Ovary (tissue), 9 donors: ENCODE data around the gene ERC1. TPM values are rescaled to one million over a fixed set of nuclear protein-coding genes. Genes with fewer than 3 reads are reported as not detected.
"Not testable (repeated sequence)": the region's sequence is repeated elsewhere in the genome, so short reads cannot be mapped to it uniquely, and the experiment has no call there.

Experiments used
- DNase-seq, 5 donors: peaks; one replicate each; pipeline ENCODE4 v3.0.0-alpha.2; 2019 to 2020
- H3K27ac ChIP-seq, 2 donors: fragments of 200-600 bp; one replicate each; pipeline versions ENCODE4 v1.5.1 to v1.8.0; 2019 to 2022
- H3K27me3 ChIP-seq: fragments of 200-600 bp; one replicate; pipeline ENCODE4 v1.8.0; 2022
- H3K36me3 ChIP-seq: fragments of 200-600 bp; sonication (generic); one replicate; pipeline ENCODE4 v1.5.1; 2019
- H3K4me1 ChIP-seq: one replicate; pipeline ENCODE4 v1.8.1; 2013; ENCODE audit warnings: mild to moderate bottlenecking, moderate library complexity; ENCODE audit not compliant: insufficient read depth
- H3K4me3 ChIP-seq: fragments of 200-600 bp; sonication (generic); one replicate; pipeline ENCODE4 v1.5.1; 2017
- H3K9me3 ChIP-seq, 2 donors: fragments of 200-600 bp in 1 of 2; sonication (generic) in 1 of 2; one replicate each; pipeline versions ENCODE4 v1.5.1 to v1.8.1; 2013 to 2019; ENCODE audit warnings: mild to moderate bottlenecking in 1 of 2, moderate library complexity in 1 of 2
- EP300 ChIP-seq: sonication (generic); formaldehyde crosslinking; IDR thresholded peaks from one replicate; pipeline ENCODE4 v1.6.1; 2017; ENCODE audit warnings: antibody characterized with exemption
- POLR2A ChIP-seq: fragments of 450-650 bp; IDR thresholded peaks from one replicate; pipeline ENCODE4 v1.6.1; 2017; ENCODE audit warnings: antibody characterized with exemption, mild to moderate bottlenecking, moderate library complexity
- whole genome bisulfite sequencing, 3 donors: extraction: QIAGEN DNeasy Blood & Tissue Kit in 1 of 3; methylation state at CpG; one replicate each; pipeline versions ENCODE4 v1.1.5 to v1.1.7; 2013 to 2017; 5-methylcytosine and 5-hydroxymethylcytosine counted together
- intact Hi-C, 4 donors: fragments of 100-400 bp; cut with DNase I; formaldehyde crosslinking; loops; one replicate each; pipeline versions ENCODE4 v1.11.0 to v1.15.1; 2022 to 2023
- polyA plus RNA-seq, 2 donors: library from polyadenylated mRNA; stranded (reverse); fragments of 200-250 nt in 1 of 2; fragments of 350-450 nt in 1 of 2; fragmentation: Illumina TruSeq in 1 of 2; extraction: RNeasy Lipid Tissue Mini Kit (QIAGEN cat#74804) in 1 of 2; gene quantifications; one replicate each; pipeline ENCODE4 v1.2.3, GENCODE V29; 2013 to 2014
- total RNA-seq, 7 donors: library from RNA; depleted of rRNA in 2 of 7; stranded (reverse); fragments of >200 nt in 2 of 7; fragmentation: NEBNext Ultra II Directional in 3 of 7; extraction: Animal tissue kit (Norgen Biotek cat#: 25700) in 3 of 7; gene quantifications; one replicate each; pipeline versions ENCODE4 v1.1.0 to v1.2.4, GENCODE V29; 2016 to 2023
- TF ChIP-seq, protein P1 (sequence below), 3 donors: fragments of 450-650 bp in 2 of 3; fragments of 200-600 bp in 1 of 3; IDR thresholded peaks; one replicate each; pipeline versions ENCODE4 v1.5.1 to v1.8.0; 2016 to 2022; ENCODE audit warnings: antibody characterized with exemption in 3 of 3, mild to moderate bottlenecking in 1 of 3
- donor health status: DM: no; HTN: no; CAD: no; lungs with moderate emphysema.
- donor health status: DM: no; HTN: no; CAD: no.
- donor health status: Bipolar disorder and iron deficiency.
- donor health status: DM: yes; HTN: yes; CAD: no.
- donor health status: DM: no; HTN: no; CAD: no.
- donor health status: DM: yes; HTN: yes; CAD: no.

The ERC1 gene
- total and polyA plus RNA-seq, 9 donors = 10.4 to 65.2 (median 51.6) TPM

DNA sequence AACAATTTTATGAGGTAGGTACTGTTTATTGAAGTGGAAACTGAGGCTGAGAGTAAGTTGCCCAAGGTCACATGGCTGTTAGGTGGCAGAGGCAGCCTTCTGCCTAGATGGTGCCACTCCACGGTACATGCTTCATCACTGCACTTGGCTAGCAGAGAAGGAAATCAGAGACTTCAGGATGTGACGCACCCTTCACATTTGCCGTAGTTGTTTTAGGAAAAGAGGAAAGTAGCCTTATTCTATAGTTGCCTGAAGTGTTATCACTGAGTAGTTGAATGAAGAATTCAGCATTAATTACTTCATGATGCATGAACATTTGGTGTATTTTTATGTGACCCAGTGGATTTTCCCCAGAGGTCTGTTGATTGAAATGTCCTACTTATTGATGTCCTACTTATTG is 55.7 kb downstream of the ERC1 start:
- no peaks in the 10 kb centered on the region for H3K9me3 ChIP-seq
- no peaks in the 10 kb centered on the region for H3K36me3 ChIP-seq
- intact Hi-C loops = no loop called here
- no peaks in the 10 kb centered on the region for H3K27me3 ChIP-seq
- no peak overlapping the region for H3K27ac ChIP-seq
- TF ChIP-seq POLR2A = no peak
- H3K4me3 ChIP-seq = no peak overlapping the region
- 87 to 93% (median 92%) methylated on average over 3 of the region's 3 CpGs for WGBS, 3 donors
- no peak for DNase-seq
- H3K4me1 ChIP-seq = peaks cover 1% of the 10 kb centered on the region

DNA sequence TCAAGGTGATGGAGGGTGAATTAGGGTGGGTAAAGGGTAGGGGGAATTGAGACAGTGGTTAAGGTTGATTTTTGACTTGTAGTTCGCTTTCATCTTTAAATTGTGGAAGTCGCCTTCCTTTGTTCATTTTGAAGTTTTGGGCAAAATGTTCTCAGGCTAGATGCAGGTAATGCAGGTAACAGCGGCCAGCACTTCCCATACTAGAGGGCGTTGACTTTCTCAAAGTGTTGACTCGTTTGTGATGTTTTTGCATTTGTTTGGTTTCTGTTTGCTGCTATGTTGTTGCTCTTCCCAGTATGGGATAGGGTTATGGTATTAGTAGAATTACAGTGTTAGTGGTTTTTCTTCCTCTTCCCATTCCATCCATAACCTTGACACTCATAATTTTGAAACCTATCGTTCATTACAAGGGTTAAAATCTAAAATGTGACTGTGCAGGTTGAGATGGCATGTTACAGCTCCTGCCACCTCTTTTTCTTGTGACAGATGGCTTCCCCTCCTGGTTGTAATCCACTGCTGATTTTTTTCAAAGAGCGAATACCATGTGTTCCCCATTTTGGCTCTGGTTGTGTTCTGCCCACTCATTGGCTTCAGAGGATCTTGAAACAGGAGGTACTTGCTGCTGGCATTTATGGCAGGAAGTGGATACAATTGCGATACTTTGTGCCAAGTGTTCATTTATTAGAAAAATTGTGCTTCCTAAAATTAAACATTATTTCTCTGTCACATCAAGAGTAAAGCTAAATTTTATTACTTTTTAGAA is 57.1 kb downstream of the ERC1 start:
- intact Hi-C loops = no loop called here
- Histone ChIP-seq H3K27ac (no peak overlapping the region), H3K4me3 (no peak overlapping the region), H3K27me3 (no peaks in the 10 kb centered on the region), H3K9me3 (no peaks in the 10 kb centered on the region), H3K4me1 (peaks cover 1% of the 10 kb centered on the region), H3K36me3 (no peaks in the 10 kb centered on the region)
- no peak for TF ChIP-seq POLR2A
- no peak for TF ChIP-seq EP300
- TF ChIP-seq, protein P1, sequence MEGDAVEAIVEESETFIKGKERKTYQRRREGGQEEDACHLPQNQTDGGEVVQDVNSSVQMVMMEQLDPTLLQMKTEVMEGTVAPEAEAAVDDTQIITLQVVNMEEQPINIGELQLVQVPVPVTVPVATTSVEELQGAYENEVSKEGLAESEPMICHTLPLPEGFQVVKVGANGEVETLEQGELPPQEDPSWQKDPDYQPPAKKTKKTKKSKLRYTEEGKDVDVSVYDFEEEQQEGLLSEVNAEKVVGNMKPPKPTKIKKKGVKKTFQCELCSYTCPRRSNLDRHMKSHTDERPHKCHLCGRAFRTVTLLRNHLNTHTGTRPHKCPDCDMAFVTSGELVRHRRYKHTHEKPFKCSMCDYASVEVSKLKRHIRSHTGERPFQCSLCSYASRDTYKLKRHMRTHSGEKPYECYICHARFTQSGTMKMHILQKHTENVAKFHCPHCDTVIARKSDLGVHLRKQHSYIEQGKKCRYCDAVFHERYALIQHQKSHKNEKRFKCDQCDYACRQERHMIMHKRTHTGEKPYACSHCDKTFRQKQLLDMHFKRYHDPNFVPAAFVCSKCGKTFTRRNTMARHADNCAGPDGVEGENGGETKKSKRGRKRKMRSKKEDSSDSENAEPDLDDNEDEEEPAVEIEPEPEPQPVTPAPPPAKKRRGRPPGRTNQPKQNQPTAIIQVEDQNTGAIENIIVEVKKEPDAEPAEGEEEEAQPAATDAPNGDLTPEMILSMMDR (IDR thresholded peaks at IDR 0.05) = no peak
- no peak for DNase-seq
- WGBS, 3 donors = 83 to 93% (median 92%) methylated on average over 8 of the region's 8 CpGs

DNA sequence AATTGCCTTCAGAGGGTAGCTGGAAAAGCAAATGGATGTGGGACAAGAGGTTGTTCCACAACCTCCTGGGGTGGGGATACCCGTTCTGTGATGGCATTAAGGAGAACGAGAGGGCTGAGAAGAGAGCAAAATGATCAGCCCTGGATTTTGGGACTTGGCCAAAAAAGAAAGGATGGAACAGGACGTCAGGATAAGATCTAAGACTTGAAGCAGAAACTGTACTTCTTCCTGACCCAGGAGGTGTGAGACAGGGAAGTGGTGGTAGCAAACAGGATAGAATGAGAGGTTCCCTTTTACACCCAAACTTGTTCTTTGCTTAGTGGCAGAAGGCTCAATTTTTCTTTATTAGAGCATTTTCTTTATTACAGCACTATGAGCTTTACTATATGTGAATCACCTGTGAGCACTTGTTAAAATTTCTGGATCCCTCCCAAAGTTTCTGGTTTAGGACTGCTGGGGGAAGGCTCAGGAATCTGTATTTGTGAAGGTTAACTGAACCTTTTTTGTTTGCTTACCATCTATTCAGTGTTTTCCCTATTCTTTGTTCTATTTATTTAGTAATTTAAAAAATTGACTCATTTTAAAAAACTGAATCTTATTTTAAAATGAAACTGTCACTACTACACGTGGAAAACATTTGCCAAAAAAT is 59.2 kb downstream of the ERC1 start:
- intact Hi-C loops = no loop called here
- H3K27ac ChIP-seq = no peak overlapping the region
- peaks cover 4% of the 10 kb centered on the region for H3K4me1 ChIP-seq
- DNase-seq = no peak
- no peaks in the 10 kb centered on the region for H3K36me3 ChIP-seq
- H3K9me3 ChIP-seq = no peaks in the 10 kb centered on the region
- TF ChIP-seq POLR2A (no peak), EP300 (no peak)
- TF ChIP-seq, protein P1 (IDR thresholded peaks at IDR 0.05) = no peak
- no peak overlapping the region for H3K4me3 ChIP-seq
- no peaks in the 10 kb centered on the region for H3K27me3 ChIP-seq
- WGBS, 3 donors = 81 to 85% (median 82%) methylated on average over 4 of the region's 4 CpGs

DNA sequence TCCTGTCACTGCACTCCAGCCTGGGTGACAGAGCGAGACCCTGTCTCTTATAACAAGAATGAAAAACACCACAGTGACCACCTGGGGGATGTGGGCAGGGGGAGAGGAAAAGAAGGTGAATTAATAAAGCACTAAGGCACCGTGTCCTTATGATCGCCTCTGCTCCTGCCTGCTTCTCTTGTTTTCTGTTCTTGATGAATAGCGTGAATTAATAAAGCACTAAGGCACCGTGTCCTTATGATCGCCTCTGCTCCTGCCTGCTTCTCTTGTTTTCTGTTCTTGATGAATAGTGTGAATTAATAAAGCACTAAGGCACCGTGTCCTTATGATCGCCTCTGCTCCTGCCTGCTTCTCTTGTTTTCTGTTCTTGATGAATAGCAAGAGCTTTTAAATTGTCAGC is 60.6 kb downstream of the ERC1 start:
- H3K9me3 ChIP-seq, intact Hi-C loops, H3K36me3 ChIP-seq, H3K4me3 ChIP-seq, DNase-seq, H3K27ac ChIP-seq, H3K27me3 ChIP-seq, H3K4me1 ChIP-seq: not testable (repeated sequence)
- WGBS, 3 donors = 83 to 96% (median 87%) methylated on average over 8 of the region's 8 CpGs

DNA sequence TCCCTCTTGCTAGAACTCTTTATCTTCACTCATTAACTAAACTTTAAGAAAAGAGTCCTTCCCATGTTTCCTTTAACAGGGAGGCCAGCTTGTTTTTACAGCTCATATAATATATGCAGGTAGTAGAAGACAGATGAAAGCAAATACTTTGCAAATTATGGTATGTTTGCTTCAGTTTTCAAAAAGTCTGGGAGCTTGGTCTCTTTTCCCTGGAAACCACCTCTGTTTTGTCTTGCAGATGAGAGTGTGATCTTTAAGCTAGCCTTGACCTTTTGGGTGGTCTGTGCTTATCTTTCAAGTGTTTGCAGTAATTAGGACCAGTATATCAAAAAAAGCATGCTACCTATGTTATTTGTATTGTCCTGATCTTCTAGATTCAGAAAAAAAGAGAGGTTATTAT is 62.7 kb downstream of the ERC1 start:
- TF ChIP-seq, protein P1 (IDR thresholded peaks at IDR 0.05) = no peak
- no peaks in the 10 kb centered on the region for H3K9me3 ChIP-seq
- peaks cover 3% of the 10 kb centered on the region for H3K4me1 ChIP-seq
- H3K27me3 ChIP-seq = no peaks in the 10 kb centered on the region
- no peak overlapping the region for H3K27ac ChIP-seq
- DNase-seq = no peak
- no peaks in the 10 kb centered on the region for H3K36me3 ChIP-seq
- intact Hi-C loops = no loop called here
- no peak overlapping the region for H3K4me3 ChIP-seq
